A549 (cell line): ENCODE measurements around the gene PGPEP1. TPM values are rescaled to one million over a fixed set of nuclear protein-coding genes. Genes with fewer than 3 reads are reported as not detected.
A peak's percentile ranks its signal among the peaks of the same experiment; 100 is the strongest.

ENCODE experiments used
- ATAC-seq, 2 experiments: fragments of 200-7000 bp in 1 of 2; fragments of >200 bp in 1 of 2; cut with Nextera tagmentation in 1 of 2; cut with Tn5 transposase in 1 of 2; 3 replicates each; pipeline versions ENCODE4 v1.8.0 to v1.9.1; 2018 to 2020; ENCODE audit warnings: mild to moderate bottlenecking in 1 of 2, moderate library complexity in 1 of 2
- CTCF ChIA-PET: fragments of 300-600 bp; sonication (Branson Sonifier 250); formaldehyde crosslinking; extraction: SDS; loops from one replicate; lab custom pipeline; 2021; ENCODE audit warnings: antibody characterized with exemption, inconsistent platforms; lab: Yijun Ruan, JAX
- POLR2A ChIA-PET: fragments of 350-600 bp; formaldehyde crosslinking; extraction: SDS; loops from one replicate; lab custom pipeline; 2021; ENCODE audit warnings: antibody characterized with exemption, inconsistent platforms; lab: Yijun Ruan, JAX
- DNase-seq, 2 experiments: peaks; one replicate each; pipeline versions ENCODE4 v3.0.0 to v3.0.0-alpha.2; 2011 to 2016; ENCODE audit warnings: low read depth in 1 of 2, low spot score in 1 of 2
- FAIRE-seq: peaks from 2 replicates; lab custom pipeline; 2011; peaks lifted over from hg19 to GRCh38; lab: Jason Lieb, UNC
- H3K27ac ChIP-seq, 2 experiments: fragments of >200 bp; sonication (Bioruptor Twin); formaldehyde crosslinking; 3 replicates each; pipeline ENCODE4 v1.5.1; 2016 to 2017
- H3K4me1 ChIP-seq: fragments of >200 bp; sonication (Bioruptor Twin); formaldehyde crosslinking; 3 replicates; pipeline ENCODE4 v1.6.1; 2016
- H3K4me2 ChIP-seq: fragments of >200 bp; sonication (Bioruptor Twin); formaldehyde crosslinking; 3 replicates; pipeline ENCODE4 v1.6.1; 2016
- H3K4me3 ChIP-seq: fragments of >200 bp; sonication (Bioruptor Twin); formaldehyde crosslinking; 3 replicates; pipeline ENCODE4 v1.5.1; 2016
- H3K9me3 ChIP-seq: fragments of >200 bp; sonication (Bioruptor Twin); formaldehyde crosslinking; 3 replicates; pipeline ENCODE4 v1.6.1; 2016
- BHLHE40 ChIP-seq: IDR thresholded peaks from 2 replicates; pipeline ENCODE4 v1.6.1; 2012; ENCODE audit warnings: low read depth, low read length, inconsistent platforms
- FOSB ChIP-seq: fragments of 250-450 bp; sonication (Bioruptor Pico); IDR thresholded peaks from 2 replicates; pipeline ENCODE4 v1.5.0; 2020; ENCODE audit warnings: mild to moderate bottlenecking, moderate library complexity
- FOXS1 ChIP-seq: fragments of 250-450 bp; sonication (Bioruptor Pico); IDR thresholded peaks from 2 replicates; pipeline ENCODE4 v1.5.0; 2020; ENCODE audit warnings: mild to moderate bottlenecking, moderate library complexity
- GATA3 ChIP-seq: IDR thresholded peaks from 2 replicates; pipeline ENCODE4 v1.6.1; 2012; ENCODE audit warnings: borderline replicate concordance
- HOXB13 ChIP-seq: fragments of 250-450 bp; sonication (Bioruptor Pico); IDR thresholded peaks from 2 replicates; pipeline ENCODE4 v1.5.0; 2020; ENCODE audit warnings: low read depth, mild to moderate bottlenecking, moderate library complexity
- KDM5A ChIP-seq: fragments of 200-600 bp; sonication (generic); IDR thresholded peaks from 2 replicates; pipeline ENCODE4 v1.6.1; 2016; ENCODE audit warnings: antibody characterized with exemption, mild to moderate bottlenecking
- MAZ ChIP-seq: fragments of 150-350 bp; IDR thresholded peaks from 2 replicates; pipeline ENCODE4 v1.6.1; 2014; ENCODE audit warnings: antibody characterized with exemption, low read depth, low read length, borderline replicate concordance
- PHF8 ChIP-seq: fragments of 200-600 bp; sonication (generic); IDR thresholded peaks from 2 replicates; pipeline ENCODE4 v1.6.1; 2016; ENCODE audit warnings: low read depth, mild to moderate bottlenecking, antibody characterized with exemption, moderate library complexity, borderline replicate concordance
- RAD21 ChIP-seq, 2 experiments: fragments of >200 bp in 1 of 2; sonication (Bioruptor Twin) in 1 of 2; formaldehyde crosslinking in 1 of 2; IDR thresholded peaks in 1 of 2; conservative IDR thresholded peaks in 1 of 2; 2 replicates in 1 of 2; 3 replicates in 1 of 2; pipeline ENCODE4 v1.6.1; 2012 to 2018; ENCODE audit warnings: inconsistent platforms in 1 of 2
- SREBF2 ChIP-seq: fragments of 450-650 bp; IDR thresholded peaks from 2 replicates; pipeline ENCODE4 v1.6.1; 2014; ENCODE audit warnings: mild to moderate bottlenecking, moderate library complexity
- TFCP2L1 ChIP-seq: fragments of 250-450 bp; sonication (Bioruptor Pico); IDR thresholded peaks from 2 replicates; pipeline ENCODE4 v1.5.0; 2021; ENCODE audit warnings: mild to moderate bottlenecking
- ZC3H11A ChIP-seq: fragments of 450-650 bp; IDR thresholded peaks from 2 replicates; pipeline ENCODE4 v1.6.1; 2014; ENCODE audit warnings: antibody characterized with exemption, mild to moderate bottlenecking
- ZSCAN20 ChIP-seq: fragments of 250-450 bp; sonication (Bioruptor Pico); IDR thresholded peaks from 2 replicates; pipeline ENCODE4 v1.8.0; 2022; ENCODE audit warnings: mild to moderate bottlenecking, moderate library complexity
- WGBS: methylation state at CpG from one replicate; pipeline ENCODE4 v1.1.6; 2017; ENCODE audit errors: missing lambda C conversion rate; 5-methylcytosine and 5-hydroxymethylcytosine counted together
- polyA plus RNA-seq, 4 experiments: library from polyadenylated mRNA; depleted of rRNA in 3 of 4; stranded (reverse); fragments of >200 nt; fragmentation: RNase III in 1 of 4; extraction: RNeasy Plus Mini Kit Qiagen cat#74134 plus additional on column Dnase treatment in 1 of 4; gene quantifications; 2 replicates in 3 of 4; 3 replicates in 1 of 4; pipeline ENCODE4 v1.2.3, GENCODE V29; 2011 to 2017
- TF ChIP-seq, protein P1 (sequence below): fragments of 150-350 bp; IDR thresholded peaks from 2 replicates; pipeline ENCODE4 v1.6.1; 2014; ENCODE audit warnings: low read depth, mild to moderate bottlenecking, low read length
- TF ChIP-seq, protein P2 (sequence below): IDR thresholded peaks from 2 replicates; pipeline ENCODE4 v1.6.1; 2012; ENCODE audit warnings: low read depth, borderline replicate concordance
- TF ChIP-seq, protein P3 (sequence below): fragments of >200 bp; sonication (Bioruptor Twin); formaldehyde crosslinking; IDR thresholded peaks from 2 replicates; pipeline ENCODE4 v1.6.1; 2016
- TF ChIP-seq, protein P4 (sequence below): fragments of >200 bp; sonication (Bioruptor Twin); formaldehyde crosslinking; IDR thresholded peaks from 3 replicates; pipeline ENCODE4 v1.5.1; 2016
- TF ChIP-seq, protein P5 (sequence below): IDR thresholded peaks from 2 replicates; pipeline ENCODE4 v1.6.1; 2012
- TF ChIP-seq, protein P6 (sequence below): fragments of 200-600 bp; sonication (generic); IDR thresholded peaks from 2 replicates; pipeline ENCODE4 v1.6.1; 2016; ENCODE audit warnings: antibody characterized with exemption, mild to moderate bottlenecking, moderate library complexity
- TF ChIP-seq, protein P7 (sequence below): fragments of 250-450 bp; sonication (Bioruptor Pico); IDR thresholded peaks from 2 replicates; pipeline ENCODE4 v1.5.0; 2021; ENCODE audit warnings: mild to moderate bottlenecking, moderate library complexity, borderline replicate concordance

Gene PGPEP1
- polyA plus RNA-seq, 2 of the 4 experiments (the other 2 are of a cell fraction) = 5.3 to 7.1 TPM

DNA sequence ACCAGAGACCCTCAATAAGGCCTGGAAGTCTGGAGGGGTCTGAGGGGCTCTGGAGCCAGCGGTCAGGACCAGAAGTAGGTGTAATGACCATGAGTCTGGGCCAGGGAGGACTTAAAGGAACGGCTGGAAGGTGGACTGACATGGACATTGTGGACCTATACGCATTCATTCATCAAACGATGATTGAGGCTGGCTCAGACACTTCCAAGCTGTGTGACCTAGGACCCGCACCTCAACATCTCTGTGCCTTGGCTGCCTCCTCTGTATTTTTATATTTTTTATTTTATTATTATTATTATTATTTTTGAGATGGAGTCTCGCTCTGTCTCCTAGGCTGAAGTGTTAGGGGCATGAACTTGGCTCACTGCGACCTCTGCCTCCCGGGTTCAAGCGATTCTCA, 66.4 kb downstream of the PGPEP1 start (continued):
- TF ChIP-seq, protein P1, sequence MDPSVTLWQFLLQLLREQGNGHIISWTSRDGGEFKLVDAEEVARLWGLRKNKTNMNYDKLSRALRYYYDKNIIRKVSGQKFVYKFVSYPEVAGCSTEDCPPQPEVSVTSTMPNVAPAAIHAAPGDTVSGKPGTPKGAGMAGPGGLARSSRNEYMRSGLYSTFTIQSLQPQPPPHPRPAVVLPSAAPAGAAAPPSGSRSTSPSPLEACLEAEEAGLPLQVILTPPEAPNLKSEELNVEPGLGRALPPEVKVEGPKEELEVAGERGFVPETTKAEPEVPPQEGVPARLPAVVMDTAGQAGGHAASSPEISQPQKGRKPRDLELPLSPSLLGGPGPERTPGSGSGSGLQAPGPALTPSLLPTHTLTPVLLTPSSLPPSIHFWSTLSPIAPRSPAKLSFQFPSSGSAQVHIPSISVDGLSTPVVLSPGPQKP = no peak
- TF ChIP-seq KDM5A (no peak), MAZ (no peak), ZC3H11A (no peak), TFCP2L1 (no peak), HOXB13 (CRISPR knock-in tag) (no peak)
- TF ChIP-seq, protein P2, sequence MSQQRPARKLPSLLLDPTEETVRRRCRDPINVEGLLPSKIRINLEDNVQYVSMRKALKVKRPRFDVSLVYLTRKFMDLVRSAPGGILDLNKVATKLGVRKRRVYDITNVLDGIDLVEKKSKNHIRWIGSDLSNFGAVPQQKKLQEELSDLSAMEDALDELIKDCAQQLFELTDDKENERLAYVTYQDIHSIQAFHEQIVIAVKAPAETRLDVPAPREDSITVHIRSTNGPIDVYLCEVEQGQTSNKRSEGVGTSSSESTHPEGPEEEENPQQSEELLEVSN = no peak
- TF ChIP-seq, protein P3, sequence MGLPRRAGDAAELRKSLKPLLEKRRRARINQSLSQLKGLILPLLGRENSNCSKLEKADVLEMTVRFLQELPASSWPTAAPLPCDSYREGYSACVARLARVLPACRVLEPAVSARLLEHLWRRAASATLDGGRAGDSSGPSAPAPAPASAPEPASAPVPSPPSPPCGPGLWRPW = no peak
- TF ChIP-seq, all 56 proteins: peak for 0

DNA sequence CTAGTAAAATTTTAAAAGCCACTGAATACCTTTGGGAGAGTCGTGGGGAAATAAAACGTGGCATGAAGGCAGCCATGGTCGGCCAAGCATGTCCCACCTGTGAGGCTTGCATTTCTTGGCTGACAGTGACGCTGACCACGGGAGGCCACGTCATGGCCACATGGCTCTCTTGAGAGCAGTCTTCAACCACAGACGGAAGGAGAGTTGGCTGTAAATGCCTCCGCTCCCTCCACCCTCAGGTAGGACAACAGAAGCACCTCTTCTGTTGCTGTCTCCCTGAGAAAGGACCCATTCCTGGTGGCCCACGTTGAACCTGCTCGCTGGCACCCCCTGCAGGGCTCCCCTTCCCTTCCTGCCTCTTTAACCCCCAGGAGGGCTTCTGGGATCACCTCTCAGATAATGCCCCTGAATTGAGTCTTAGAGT, 67.7 kb downstream of the PGPEP1 start:
- peak in 1 of 2 experiments; percentile 33; a peak in 1 of 6 replicates for ATAC-seq
- FAIRE-seq = no peak
- DNase-seq = no peak
- Histone ChIP-seq H3K4me3 (no peak overlapping the region), H3K4me2 (no peak overlapping the region), H3K27ac (peak overlapping the region in 1 of 2 experiments; percentile 87; a peak in 3 of 6 replicates), H3K9me3 (no peaks in the 10 kb centered on the region), H3K4me1 (peaks cover 11% of the 10 kb centered on the region; the same call in 2 of the 3 replicates)
- WGBS = 76% methylated on average over 10 of the region's 10 CpGs
- TF ChIP-seq RAD21 (conservative IDR thresholded peaks at IDR 0.05 in 1 of 2, IDR thresholded peaks at IDR 0.05 in 1 of 2) = peak; percentile 18 to 46; a peak in 2 of 5 replicates
- TF ChIP-seq, protein P4, sequence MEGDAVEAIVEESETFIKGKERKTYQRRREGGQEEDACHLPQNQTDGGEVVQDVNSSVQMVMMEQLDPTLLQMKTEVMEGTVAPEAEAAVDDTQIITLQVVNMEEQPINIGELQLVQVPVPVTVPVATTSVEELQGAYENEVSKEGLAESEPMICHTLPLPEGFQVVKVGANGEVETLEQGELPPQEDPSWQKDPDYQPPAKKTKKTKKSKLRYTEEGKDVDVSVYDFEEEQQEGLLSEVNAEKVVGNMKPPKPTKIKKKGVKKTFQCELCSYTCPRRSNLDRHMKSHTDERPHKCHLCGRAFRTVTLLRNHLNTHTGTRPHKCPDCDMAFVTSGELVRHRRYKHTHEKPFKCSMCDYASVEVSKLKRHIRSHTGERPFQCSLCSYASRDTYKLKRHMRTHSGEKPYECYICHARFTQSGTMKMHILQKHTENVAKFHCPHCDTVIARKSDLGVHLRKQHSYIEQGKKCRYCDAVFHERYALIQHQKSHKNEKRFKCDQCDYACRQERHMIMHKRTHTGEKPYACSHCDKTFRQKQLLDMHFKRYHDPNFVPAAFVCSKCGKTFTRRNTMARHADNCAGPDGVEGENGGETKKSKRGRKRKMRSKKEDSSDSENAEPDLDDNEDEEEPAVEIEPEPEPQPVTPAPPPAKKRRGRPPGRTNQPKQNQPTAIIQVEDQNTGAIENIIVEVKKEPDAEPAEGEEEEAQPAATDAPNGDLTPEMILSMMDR = 0 out of 3 replicates have a peak, but pooled peaks have one; percentile 18
- TF ChIP-seq, protein P5, sequence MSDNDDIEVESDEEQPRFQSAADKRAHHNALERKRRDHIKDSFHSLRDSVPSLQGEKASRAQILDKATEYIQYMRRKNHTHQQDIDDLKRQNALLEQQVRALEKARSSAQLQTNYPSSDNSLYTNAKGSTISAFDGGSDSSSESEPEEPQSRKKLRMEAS = no peak
- TF ChIP-seq FOXS1 = no peak
- POLR2A ChIA-PET = no interaction called here
- CTCF ChIA-PET = interaction anchor here (2.3 kb wide), 1 partner anchor 19 kb away, joined by 16 read pairs; no protein-coding TSS in a partner anchor

DNA sequence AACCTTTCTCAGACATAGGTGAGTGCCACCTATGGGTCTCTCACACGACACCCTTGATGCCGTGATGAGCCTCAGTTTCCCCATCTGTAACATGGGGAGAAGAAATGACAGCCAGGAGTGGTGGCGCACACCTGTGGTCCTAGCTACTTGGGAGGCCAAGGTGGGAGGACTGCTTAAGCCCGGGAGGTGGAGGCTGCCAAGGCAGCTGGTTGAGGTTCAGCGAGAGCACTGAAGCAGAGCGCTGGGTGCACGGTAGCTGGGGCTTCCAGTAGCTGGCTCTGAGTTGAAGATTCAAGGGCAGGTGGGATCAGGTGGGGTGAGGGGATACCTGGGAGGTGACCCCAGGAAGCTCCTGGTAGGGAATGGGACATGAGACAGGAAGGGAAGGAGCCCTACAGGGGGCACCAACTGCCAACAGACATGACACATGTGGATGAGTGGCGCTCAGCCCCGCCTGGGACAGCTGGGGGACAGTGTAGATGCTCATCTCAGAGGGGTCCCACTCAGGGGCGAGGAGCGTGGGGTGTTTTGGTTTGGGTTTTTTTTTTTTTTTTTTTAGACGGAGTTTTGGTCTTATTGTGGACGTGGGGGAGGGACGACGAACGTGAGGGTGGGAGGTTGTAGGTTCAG, 72.3 kb downstream of the PGPEP1 start:
- Histone ChIP-seq H3K9me3 (no peaks in the 10 kb centered on the region), H3K4me2 (no peak overlapping the region), H3K4me3 (no peak overlapping the region), H3K27ac (peak overlapping the region in 1 of 2 experiments; percentile 40; a peak in 1 of 6 replicates), H3K4me1 (peaks cover 41% of the 10 kb centered on the region)
- TF ChIP-seq GATA3 = no peak
- TF ChIP-seq, protein P1 = no peak
- TF ChIP-seq SREBF2 = no peak
- TF ChIP-seq, protein P6, sequence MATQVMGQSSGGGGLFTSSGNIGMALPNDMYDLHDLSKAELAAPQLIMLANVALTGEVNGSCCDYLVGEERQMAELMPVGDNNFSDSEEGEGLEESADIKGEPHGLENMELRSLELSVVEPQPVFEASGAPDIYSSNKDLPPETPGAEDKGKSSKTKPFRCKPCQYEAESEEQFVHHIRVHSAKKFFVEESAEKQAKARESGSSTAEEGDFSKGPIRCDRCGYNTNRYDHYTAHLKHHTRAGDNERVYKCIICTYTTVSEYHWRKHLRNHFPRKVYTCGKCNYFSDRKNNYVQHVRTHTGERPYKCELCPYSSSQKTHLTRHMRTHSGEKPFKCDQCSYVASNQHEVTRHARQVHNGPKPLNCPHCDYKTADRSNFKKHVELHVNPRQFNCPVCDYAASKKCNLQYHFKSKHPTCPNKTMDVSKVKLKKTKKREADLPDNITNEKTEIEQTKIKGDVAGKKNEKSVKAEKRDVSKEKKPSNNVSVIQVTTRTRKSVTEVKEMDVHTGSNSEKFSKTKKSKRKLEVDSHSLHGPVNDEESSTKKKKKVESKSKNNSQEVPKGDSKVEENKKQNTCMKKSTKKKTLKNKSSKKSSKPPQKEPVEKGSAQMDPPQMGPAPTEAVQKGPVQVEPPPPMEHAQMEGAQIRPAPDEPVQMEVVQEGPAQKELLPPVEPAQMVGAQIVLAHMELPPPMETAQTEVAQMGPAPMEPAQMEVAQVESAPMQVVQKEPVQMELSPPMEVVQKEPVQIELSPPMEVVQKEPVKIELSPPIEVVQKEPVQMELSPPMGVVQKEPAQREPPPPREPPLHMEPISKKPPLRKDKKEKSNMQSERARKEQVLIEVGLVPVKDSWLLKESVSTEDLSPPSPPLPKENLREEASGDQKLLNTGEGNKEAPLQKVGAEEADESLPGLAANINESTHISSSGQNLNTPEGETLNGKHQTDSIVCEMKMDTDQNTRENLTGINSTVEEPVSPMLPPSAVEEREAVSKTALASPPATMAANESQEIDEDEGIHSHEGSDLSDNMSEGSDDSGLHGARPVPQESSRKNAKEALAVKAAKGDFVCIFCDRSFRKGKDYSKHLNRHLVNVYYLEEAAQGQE = no peak
- TF ChIP-seq FOSB (CRISPR knock-in tag) = no peak
- no peak for TF ChIP-seq ZSCAN20 (CRISPR knock-in tag)
- TF ChIP-seq, protein P7, sequence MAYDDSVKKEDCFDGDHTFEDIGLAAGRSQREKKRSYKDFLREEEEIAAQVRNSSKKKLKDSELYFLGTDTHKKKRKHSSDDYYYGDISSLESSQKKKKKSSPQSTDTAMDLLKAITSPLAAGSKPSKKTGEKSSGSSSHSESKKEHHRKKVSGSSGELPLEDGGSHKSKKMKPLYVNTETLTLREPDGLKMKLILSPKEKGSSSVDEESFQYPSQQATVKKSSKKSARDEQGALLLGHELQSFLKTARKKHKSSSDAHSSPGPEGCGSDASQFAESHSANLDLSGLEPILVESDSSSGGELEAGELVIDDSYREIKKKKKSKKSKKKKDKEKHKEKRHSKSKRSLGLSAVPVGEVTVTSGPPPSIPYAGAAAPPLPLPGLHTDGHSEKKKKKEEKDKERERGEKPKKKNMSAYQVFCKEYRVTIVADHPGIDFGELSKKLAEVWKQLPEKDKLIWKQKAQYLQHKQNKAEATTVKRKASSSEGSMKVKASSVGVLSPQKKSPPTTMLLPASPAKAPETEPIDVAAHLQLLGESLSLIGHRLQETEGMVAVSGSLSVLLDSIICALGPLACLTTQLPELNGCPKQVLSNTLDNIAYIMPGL (CRISPR knock-in tag) = no peak
- no peak for TF ChIP-seq BHLHE40
- TF ChIP-seq PHF8 = no peak
- FAIRE-seq (no peak), DNase-seq (no peak), ATAC-seq (no peak)
- POLR2A ChIA-PET = no interaction called here
- WGBS = 89% methylated on average over 16 of the region's 16 CpGs
- CTCF ChIA-PET = interaction anchor here (0.6 to 9.4 kb wide), 8 partner anchors 14 to 198 kb away, joined by 3 to 109 read pairs (median 9); partner anchors contain the start of gene LRRC25
